ENCODE results near the gene C3orf18.

DNA sequence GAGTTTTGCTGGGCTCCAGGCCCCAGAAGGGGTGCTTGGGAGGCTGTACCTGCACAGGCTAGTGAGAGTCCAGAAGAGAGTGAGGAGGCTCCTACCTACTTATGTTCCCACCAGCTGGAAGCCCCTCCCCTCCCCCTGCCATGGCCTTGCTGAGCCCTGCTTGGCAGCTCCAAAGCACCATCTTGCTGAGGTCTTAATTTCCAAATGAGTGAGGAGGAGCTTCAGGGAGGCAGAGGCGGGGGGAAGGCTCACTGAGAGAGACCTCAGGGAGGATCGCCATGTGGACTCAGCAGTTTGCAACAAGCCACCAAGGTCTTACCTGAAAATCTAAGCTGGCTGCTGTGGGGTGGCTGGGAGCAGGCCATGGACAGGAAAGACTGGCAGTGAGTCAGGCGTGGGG lies 55.4 kb downstream of the C3orf18 start:
- TF ChIP-seq CTCF (IDR thresholded peaks at IDR 0.05) (no peak), POLR2AphosphoS5 (IDR thresholded peaks at IDR 0.05) (no peak), POLR2A (IDR thresholded peaks at IDR 0.05; ENCODE audit: low read depth) (no peak)

Data from esophagus muscularis mucosa (tissue), 3 donors.